K562 treated with DMSO at 1 percent for 12 hours (cell line): ENCODE data around the gene RPS14. TPM values are rescaled to one million over a fixed set of nuclear protein-coding genes. Genes with fewer than 3 reads are reported as not detected.

Experiments
- total RNA-seq: library from RNA; unstranded; fragments of 300-600 nt; gene quantifications from 2 replicates; pipeline ENCODE4 v1.2.3, GENCODE V29; 2022; ENCODE audit not compliant: insufficient read depth

The RPS14 gene
- total RNA-seq, result 6,591 and 10,809 TPM in 2 replicates

DNA sequence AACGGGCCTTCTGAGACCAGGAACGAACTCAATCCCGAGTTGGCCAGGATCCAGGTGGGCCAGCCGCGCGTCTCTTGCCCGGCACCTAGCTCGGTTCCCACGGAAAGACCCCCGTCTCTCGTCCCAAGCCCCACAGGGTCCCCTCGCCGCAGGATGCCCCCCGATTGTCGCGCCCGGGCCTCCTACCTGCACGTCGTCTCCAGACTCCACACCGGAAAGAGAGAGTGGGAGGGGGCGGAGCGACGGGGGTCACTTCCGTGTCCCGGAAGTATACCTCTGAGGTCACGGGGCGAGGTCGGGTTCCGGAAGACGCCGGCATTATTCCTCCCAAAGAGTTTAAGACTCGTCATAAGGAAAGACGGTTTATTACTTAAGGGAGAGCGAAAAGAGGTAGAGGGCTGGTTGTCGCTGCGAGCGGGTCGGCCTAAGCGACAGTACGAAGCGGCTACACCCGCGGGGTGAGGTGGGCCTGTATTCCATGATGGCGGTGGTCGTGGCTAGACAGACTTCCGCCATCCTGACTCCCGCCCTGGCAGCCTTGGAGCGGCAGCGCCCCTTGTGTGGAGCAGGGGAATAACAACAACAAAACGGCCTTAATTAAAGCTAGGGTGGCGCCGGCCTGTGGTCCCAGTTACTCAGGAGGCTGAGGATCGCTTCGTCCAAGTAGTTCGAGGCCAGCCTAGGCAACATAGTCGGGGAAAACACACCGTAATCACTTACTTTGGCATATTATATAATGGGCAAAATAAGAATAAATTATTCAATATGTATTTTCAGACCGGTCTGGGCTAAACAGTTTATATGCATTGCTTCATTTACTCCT, at the start of gene RPS14:
TSS of gene RPS14 (minus strand) at position 223 of the 823 bp plus-strand sequence. CDS start 2,006 bp downstream, outside the sequence.

DNA sequence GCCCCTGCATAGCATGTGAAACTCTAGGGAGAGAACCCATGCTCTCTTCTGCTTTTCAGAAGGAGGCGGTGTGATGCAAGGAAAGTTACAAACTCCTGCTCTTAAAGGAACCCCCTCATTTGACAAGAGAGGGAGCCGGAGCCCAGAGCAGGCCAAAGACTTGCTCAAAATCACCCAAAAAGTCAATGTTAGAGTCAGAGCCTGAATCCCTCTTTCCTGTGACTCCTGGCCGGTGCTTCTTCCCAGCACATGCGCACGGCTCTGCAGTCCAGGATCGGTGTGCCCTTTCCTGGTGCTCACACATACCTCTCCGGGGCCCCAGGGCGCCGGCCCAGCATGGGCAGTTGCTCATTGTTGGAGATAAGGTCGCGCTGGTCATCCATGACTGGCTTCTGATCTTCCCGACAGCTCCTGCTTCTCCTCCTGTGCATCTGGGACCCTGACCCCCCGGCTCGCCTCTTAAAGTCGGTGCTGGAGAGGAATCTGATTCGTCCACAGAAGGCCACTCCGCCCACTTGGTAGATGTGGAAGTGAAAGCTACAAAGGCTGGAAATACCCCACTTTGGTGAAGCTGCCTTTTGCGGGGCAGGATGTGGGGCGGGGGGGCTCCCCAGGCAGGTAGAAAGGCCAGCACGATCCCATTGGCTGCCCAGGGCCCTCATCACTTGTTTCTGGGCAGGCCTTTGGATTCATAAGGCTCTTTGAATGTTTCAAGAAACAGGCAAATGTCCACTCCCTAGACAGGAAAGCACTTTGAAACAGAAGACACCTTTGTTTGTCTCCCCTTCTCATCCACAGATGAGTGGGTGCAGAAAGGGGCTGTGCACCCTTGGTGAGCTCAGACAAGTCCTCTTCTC, 37.0 kb downstream of the RPS14 start, which contains the start of gene CD74:
TSS of gene CD74 (minus strand) at position 592 of the 857 bp plus-strand sequence. CDS start at position 431, 161 bp downstream.

Other genes starting within 250 kb of the RPS14 start
- gene CAMK2A, start 160.0 kb downstream of the RPS14 start, total RNA-seq, result not detected in 2 replicates
- gene ARSI, start 146.8 kb downstream of the RPS14 start, total RNA-seq, result not detected in 2 replicates
- gene TCOF1, start 92.0 kb downstream of the RPS14 start, total RNA-seq, result 22.5 and 36.5 TPM in 2 replicates
- gene CD74, start 36.8 kb downstream of the RPS14 start, total RNA-seq, result 1.0 and 6.4 TPM in 2 replicates
- 4.2 and 24.5 TPM in 2 replicates for gene NDST1, start 58.4 kb upstream of the RPS14 start, total RNA-seq
- 0.18 and 0.85 TPM in 2 replicates for gene SYNPO, start 190.9 kb upstream of the RPS14 start, total RNA-seq
- gene MYOZ3, start 211.5 kb upstream of the RPS14 start, total RNA-seq, result 0.17 TPM in 1 of 2 replicates, not detected in the other